ENCODE results near the gene ADGRB2.

- TF ChIP-seq CTCF (IDR thresholded peaks at IDR 0.05) (no peak), EP300 (IDR thresholded peaks at IDR 0.05) (no peak), POLR2AphosphoS5 (IDR thresholded peaks at IDR 0.05) (no peak), POLR2A (IDR thresholded peaks at IDR 0.05) (no peak)
Measured at GRCh38 chr1:31745946-31746670, 18.0 kb downstream of the ADGRB2 start.

All from sigmoid colon (tissue), 4 donors.